GM04503 (cell line): ENCODE measurements around the gene TMPRSS13.

Experiments used
- DNase-seq: peaks from one replicate; pipeline ENCODE4 v3.0.0-alpha.2; 2012; ENCODE audit warnings: low read depth

The TMPRSS13 gene

DNA sequence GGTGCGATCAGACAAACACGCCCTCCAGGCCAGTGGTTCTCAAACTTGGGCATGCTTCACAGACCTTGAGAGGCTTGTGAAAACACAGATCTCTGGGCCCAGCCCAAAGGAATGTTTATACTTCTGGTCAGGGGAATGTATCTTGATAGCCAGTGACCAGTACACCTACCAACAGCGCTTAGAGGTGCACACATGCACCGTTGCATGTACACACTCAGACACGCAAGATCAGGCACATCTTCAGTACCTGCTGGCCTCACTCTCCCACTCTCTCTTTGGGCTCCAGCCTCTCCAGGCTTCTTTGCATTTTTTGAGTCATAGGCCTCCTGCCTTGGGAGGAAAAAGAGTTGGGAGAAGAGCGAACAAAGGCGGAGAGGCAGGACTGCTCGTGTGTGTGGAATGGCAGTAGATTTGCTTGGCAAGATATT, 41.0 kb downstream of the TMPRSS13 start:
- DNase-seq = no peak

DNA sequence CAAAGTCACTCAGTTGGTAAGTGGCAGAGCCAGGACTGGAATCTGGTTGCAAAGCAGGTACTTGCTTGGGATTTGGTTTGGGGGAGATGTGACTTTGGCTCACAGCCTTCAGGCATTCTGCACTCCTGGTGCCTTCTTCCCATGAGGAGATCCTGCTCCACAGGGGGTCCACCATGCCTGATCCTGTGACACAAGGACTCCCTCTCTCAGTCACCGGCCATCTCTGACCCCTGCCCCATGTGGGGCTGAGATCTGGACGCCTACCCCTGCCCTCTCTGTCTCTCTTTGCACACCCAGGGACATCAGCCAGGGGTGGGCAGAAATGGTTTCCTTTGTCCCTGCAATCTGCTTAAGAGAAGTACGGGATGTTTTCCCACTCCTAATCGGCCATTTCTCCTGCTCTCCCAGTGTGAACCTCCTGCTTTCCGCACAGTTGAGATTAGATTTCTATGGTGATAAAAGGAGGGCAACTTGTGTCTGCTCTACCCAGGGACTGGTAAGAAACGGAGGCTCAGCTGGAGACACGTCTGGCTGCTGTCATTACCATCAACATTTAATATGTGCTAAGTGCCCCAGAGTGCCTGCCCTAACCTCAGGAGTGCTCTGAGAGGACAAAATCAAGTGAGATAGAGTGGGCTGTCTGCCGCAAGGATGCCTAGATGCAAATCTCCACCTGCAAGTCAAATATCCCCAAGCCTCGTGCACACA, 41.6 kb downstream of the TMPRSS13 start:
- no peak for DNase-seq

- no peak for DNase-seq
Observed at GRCh38 chr11:117885777-117886176, 43.4 kb downstream of the TMPRSS13 start.

DNA sequence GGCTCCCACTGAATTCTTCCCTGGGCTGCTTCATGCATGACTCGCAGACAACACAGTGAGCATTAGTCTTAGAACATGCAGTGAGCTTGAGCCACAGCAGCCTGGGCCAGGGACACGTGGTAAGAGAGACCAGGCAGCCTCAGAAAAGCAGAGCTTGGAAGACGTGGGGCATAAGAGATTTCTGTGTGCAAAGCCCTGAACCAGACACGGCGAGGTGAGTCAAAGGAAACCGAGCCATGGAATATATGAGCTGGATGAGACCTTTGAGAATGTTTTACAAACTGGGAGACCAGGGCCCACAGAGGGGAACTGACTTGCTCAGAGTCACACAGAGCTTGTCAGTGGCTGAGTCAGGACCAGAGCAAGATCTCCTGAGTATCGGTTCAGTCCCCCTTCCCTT, 44.2 kb downstream of the TMPRSS13 start:
- DNase-seq = no peak

GRCh38 chr11:117883063-117883462, 46.1 kb downstream of the TMPRSS13 start:
- DNase-seq = no peak

DNA sequence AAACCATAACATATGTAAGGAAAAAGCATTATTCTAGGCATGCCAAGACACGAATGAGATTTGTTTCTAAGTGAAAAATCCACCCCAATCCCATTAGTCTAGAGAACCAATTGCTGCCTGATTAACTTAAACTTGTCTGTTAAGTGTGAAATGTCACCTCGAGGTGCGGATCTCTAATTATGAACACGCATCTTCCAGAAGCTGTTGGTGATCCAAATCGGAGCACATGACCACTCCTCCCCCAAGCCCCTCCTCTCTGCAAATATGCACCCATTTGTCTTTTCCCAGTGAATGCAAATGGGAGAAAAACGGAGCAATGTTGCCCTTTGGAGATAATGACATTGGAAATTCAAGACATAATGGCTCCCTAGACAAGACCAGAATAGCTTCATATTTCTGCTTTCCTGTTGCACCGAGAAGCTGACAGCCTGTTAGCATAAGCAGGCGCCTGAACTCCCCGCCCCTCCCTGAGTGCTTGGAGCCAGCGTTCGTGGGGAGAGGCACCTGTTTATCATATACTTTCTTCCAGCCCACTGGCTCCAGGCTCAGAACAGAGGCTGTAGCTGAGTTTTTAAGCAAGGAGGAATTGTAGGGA, 46.8 kb downstream of the TMPRSS13 start:
- DNase-seq = no peak

GRCh38 chr11:117881217-117881616, 48.0 kb downstream of the TMPRSS13 start:
- no peak for DNase-seq

DNA sequence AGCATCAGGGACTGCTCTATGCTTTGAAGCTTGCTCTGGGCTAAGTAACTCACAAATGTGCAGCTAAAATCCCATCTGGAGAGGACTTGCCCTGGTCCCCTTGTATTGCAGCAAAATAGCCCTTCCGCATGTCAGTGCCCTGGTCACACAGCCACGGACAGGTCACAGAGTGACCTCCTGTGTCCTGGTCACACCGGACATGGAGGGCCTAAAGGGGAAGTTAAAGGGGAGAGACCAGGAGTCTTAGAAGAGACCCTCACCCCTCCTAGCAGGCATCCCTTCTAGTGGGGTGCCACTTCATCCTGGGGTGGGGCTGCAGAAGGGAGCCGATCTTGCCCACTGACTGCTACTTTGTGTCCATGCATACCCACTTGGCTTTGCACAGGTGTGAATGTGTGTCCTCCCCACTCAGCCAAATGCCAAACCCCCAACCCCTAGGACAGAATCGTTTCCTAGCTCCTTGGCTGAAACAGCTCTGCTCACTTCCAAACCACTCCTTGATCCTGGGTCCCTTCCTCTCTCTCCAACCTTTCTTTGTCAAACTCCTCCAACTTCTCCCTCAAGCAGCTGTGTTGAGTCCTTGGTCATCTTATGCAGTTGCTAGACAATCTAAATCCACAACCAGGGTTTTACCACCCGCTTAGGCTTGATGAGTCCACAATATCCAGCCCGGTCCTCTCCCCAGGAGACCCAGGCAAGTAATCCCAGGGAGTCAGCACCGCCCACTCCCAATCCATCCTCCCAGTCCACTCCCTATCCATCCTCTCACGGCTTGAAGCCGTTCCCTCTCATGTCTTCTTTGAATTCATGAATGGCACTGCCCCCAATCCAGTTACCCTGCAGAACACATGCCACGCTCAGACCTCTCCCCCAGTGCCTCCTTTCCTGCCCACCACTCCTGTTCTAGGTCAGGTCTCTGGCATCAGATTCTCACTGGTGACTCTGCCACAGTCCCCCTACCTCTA, 49.4 kb downstream of the TMPRSS13 start:
- no peak for DNase-seq

GRCh38 chr11:117878939-117879475, 50.2 kb downstream of the TMPRSS13 start:
- no peak for DNase-seq

GRCh38 chr11:117878314-117878938, 50.8 kb downstream of the TMPRSS13 start:
- DNase-seq = no peak

GRCh38 chr11:117877120-117877784, 52.0 kb downstream of the TMPRSS13 start:
- DNase-seq = no peak

GRCh38 chr11:117876341-117877119, 52.7 kb downstream of the TMPRSS13 start, which contains the start of gene FXYD6:
FXYD6 (minus strand) TSS chr11:117876658; CDS start chr11:117842776, 33,882 bp downstream.
- DNase-seq = no peak

DNA sequence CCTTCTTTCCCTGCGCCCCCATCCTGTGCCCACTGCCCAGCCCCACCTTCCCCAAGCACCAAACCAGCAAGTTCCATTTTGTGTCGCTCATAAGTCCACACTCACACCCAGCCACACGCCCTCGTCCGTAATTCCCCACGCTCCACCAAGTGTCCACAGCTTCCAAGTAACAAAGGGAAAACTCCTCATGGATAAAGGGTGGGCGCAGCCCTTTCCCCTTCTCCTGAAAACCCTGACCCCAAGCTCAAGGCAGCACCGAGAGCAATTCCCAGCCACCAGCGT, 53.2 kb downstream of the TMPRSS13 start:
- DNase-seq = no peak

GRCh38 chr11:117875382-117876058, 53.7 kb downstream of the TMPRSS13 start:
- no peak for DNase-seq

DNA sequence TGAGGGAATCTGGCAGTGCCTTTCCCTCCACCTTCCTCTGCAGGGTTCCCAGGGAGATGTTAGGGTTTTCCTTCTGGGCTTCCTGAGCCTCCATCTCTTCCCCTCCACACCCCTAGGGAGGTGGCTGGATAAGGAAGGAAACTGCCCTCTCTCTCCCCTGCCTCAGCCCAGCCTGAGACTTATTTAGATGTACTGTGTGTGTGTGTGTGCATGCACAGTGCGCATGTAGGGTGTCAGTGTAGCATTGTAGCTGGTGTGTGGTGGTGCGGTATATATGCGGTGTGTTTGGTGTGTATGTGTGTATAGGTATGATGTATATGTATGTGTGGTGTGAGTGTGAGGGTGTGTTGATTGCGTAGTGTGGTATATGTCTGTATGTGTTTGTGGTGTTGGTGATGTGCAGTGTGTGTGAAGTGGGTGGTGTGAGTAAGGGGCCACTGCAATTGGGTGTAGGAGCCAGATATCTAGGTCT, 54.3 kb downstream of the TMPRSS13 start:
- no peak for DNase-seq

DNA sequence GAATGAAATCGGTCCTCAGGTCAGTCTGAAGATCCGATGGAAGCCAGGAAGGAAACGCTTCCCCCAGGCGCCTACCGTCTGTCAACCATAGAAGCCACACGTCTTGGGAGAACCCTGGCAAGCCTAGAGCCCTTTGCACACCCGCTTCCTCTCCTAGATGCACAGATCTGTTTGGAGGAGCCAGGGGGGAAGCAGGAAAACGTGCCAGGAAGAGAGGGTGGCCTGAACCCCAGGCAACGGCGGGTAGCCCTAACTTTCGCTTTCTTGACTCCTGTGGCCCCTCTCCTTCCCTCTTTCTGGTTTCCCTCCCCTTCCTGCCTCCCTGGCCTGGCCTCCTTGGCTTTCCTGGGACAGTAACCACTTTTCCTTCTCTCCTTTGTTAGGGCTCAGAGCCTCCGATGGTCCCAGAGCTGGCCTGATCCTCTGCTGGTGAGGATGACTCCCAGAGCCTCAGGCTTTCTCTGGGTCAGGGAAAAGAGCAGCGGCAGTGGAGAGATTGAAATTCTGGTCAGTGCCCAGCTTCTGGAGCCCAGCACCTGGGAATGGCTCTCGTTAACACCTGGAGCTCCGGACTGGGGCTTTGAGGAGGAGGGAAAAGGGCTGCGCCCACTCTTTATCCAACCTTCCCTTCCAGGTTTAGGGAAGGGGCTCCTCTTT, 54.8 kb downstream of the TMPRSS13 start:
- DNase-seq = no peak

GRCh38 chr11:117873828-117874125, 55.4 kb downstream of the TMPRSS13 start:
- DNase-seq = no peak

DNA sequence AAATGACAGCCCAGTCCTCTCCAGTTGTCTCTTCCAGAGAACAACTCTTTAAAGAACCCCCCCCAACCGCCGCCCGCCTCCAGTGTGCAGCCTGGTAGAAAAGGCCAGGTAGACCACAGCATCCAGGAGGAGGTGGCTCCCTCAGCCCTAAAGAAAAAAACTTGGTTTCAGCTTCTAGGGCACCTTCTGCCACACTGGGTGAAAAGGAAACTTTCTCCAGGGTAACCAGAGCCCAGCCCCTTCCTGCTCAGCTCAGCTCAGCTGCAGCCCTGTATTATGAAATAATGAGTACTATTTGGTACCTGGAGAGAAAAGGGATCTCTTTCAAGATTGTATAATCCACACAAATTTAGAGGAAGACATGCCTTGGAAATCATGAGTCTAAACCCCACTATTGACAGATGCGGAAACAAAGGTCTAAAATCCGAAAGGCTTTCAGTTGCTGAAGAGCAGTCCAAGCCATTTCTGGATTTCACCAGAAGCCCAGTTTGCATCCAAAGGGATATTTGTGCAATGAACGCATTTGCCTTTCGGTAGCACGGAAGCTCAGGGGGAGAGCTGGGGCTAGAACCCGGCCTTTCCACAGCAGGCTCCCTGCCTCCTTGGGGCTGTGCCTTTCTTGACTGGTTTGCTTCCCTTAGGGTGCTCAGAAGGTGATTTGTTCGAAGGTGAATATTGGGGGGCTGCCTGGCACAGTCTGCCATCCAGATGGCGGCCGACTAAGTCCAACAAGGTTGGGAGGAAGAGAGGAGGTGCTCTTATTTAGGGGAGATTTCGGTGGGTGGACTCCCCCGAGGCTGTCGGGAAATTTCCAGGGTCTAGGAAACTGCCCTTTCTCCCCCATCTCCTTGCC, 56.0 kb downstream of the TMPRSS13 start:
- DNase-seq = no peak
